RWPE1 (cell line): ENCODE measurements around the gene CDCA4.
"Not testable (repeated sequence)": the region's sequence is repeated elsewhere in the genome, so short reads cannot be mapped to it uniquely, and the experiment has no call there.

ENCODE experiments used
- CTCF ChIA-PET: fragments of 350-600 bp; sonication (Branson Sonifier 250); formaldehyde crosslinking; extraction: SDS; loops from one replicate; lab custom pipeline; 2021; lab: Yijun Ruan, JAX
- POLR2A ChIA-PET: fragments of 400-600 bp; formaldehyde crosslinking; extraction: SDS; loops from one replicate; lab custom pipeline; 2020; ENCODE audit warnings: antibody characterized with exemption; ENCODE audit not compliant: low non-redundant PET; lab: Yijun Ruan, JAX
- DNase-seq: peaks from one replicate; pipeline ENCODE4 v3.0.0; 2012; ENCODE audit warnings: low spot score
- H3K27ac ChIP-seq: fragments of 450-650 bp; 2 replicates; pipeline ENCODE4 v1.5.1; 2017
- CTCF ChIP-seq: fragments of 450-650 bp; conservative IDR thresholded peaks from 2 replicates; pipeline ENCODE4 v1.5.1; 2017; ENCODE audit warnings: low read depth, mild to moderate bottlenecking

The CDCA4 gene

GRCh38 chr14:105041841-105042765 is 21.2 kb upstream of the CDCA4 start:
- H3K27ac ChIP-seq: peak overlapping the region; percentile 66
- no peak for DNase-seq

GRCh38 chr14:105039458-105040205 is 18.7 kb upstream of the CDCA4 start:
- TF ChIP-seq CTCF: no peak
- CTCF ChIA-PET: interaction anchor here (0.6 kb wide), 1 partner anchor 189 kb away, joined by 3 read pairs; no protein-coding TSS in a partner anchor
- POLR2A ChIA-PET: no interaction called here
- H3K27ac ChIP-seq: no peak overlapping the region
- no peak for DNase-seq

More at GRCh38 chr14:105041841-105042765, 21.2 kb upstream of the CDCA4 start:
- CTCF ChIA-PET: interaction anchor here (0.5 to 1.4 kb wide), 4 partner anchors 43 to 67 kb away, joined by 3 to 4 read pairs (median 4); no protein-coding TSS in a partner anchor
- TF ChIP-seq CTCF: no peak
- POLR2A ChIA-PET: no interaction called here

GRCh38 chr14:105035616-105036015 is 14.7 kb upstream of the CDCA4 start:
- DNase-seq, H3K27ac ChIP-seq, POLR2A ChIA-PET: not testable (repeated sequence)
- CTCF ChIA-PET: interaction anchor here (1.0 to 1.6 kb wide), 2 partner anchors 11 to 60 kb away, joined by 5 read pairs; no protein-coding TSS in a partner anchor

DNA sequence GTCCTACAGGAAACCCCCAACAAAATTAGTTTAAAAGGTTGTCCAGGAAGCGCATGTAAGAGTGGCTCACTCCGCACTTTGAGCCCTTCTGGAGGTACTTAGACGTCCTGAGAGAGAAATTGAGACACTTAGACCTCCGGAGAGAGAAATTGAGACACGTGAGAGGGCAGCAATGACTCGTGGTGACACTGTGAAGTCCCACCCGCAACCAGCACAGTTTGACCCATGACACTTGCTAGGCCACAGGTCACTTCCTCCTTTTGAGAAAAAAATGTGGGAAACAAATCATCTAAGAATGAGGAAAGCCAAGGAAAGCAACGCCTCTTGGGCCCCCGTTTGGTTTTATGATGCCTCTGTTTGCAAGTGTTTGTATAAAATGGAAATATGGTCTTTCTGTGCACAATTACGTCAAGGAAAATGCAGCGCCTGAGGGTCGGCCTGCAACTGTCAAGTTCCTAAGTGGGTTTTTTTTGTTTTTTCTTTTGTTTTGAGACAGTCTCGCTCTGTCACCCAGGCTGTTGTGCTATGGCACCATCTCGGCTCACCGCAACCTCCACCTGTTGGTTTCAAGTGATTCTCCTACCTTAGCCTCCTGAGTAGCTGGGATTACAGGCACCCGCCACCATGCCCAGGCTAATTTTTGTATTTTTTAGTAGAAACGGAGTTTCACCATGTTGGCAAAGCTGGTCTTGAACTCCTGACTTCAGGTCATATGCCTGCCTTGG is 13.6 kb upstream of the CDCA4 start:
- ChIA-PET CTCF (interaction anchor here (0.6 to 1.0 kb wide), 3 partner anchors 11 to 59 kb away, joined by 3 to 5 read pairs (median 4); no protein-coding TSS in a partner anchor), POLR2A (no interaction called here)
- no peak for TF ChIP-seq CTCF
- DNase-seq: no peak
- peak overlapping the region; percentile 62 for H3K27ac ChIP-seq

DNA sequence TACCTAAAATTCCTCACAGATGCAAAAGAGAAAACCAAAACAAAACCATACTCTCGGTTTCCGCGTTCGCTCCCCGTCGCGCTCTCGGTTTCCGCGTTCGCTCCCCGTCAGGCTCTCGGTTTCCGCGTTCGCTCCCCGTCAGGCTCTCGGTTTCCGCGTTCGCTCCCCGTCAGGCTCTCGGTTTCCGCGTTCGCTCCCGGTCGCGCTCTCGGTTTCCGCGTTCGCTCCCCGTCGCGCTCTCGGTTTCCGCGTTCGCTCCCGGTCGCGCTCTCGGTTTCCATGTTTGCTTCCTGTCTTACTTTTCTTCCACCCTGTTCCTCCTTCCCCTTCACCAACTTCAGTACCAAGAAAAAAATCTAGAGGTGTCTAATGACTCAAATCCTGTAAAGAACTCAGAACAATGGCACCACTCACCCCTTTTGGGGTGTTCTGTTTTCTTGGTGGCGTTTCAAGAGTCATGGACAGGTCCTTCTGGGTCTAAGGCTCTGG is 12.6 kb upstream of the CDCA4 start:
- DNase-seq, POLR2A ChIA-PET: not testable (repeated sequence)
- CTCF ChIA-PET: interaction anchor here (0.6 kb wide), 1 partner anchor 53 kb away, joined by 5 read pairs; no protein-coding TSS in a partner anchor
- H3K27ac ChIP-seq: peak overlapping the region; percentile 62

- CTCF ChIA-PET: interaction anchor here (1.2 kb wide), 1 partner anchor 13 kb away, joined by 3 read pairs; no protein-coding TSS in a partner anchor
- peak overlapping the region; percentile 61 for H3K27ac ChIP-seq
- POLR2A ChIA-PET, DNase-seq: not testable (repeated sequence)
These were observed 11.6 kb upstream of the CDCA4 start for GRCh38 chr14:105032451-105032901.

GRCh38 chr14:105030836-105031396 is 10.0 kb upstream of the CDCA4 start:
- CTCF ChIA-PET: no interaction called here
- POLR2A ChIA-PET: no interaction called here
- DNase-seq: no peak
- peak overlapping the region; percentile 99 for H3K27ac ChIP-seq
- TF ChIP-seq CTCF: no peak
